Karpas-422 (cell line): ENCODE results near the gene NSUN5. TPM values are rescaled to one million over a fixed set of nuclear protein-coding genes. Genes with fewer than 3 reads are reported as not detected.
"Not testable (repeated sequence)": the region's sequence is repeated elsewhere in the genome, so short reads cannot be mapped to it uniquely, and the experiment has no call there.

Experiments
- DNase-seq: peaks from one replicate; pipeline ENCODE4 v3.0.0-alpha.2; 2015
- H2AFZ ChIP-seq: fragments of 200-600 bp; sonication (generic); 2 replicates; pipeline ENCODE4 v1.6.1; 2014; ENCODE audit warnings: antibody characterized with exemption, low read length, mixed read lengths
- H3K27ac ChIP-seq: fragments of 200-600 bp; sonication (generic); 2 replicates; pipeline ENCODE4 v1.5.1; 2014; ENCODE audit warnings: mild to moderate bottlenecking, low read length, moderate library complexity
- H3K27me3 ChIP-seq: fragments of 200-600 bp; sonication (generic); 2 replicates; pipeline ENCODE4 v1.6.1; 2014; ENCODE audit warnings: low read length, mixed read lengths
- H3K36me3 ChIP-seq: fragments of 200-600 bp; sonication (generic); 2 replicates; pipeline ENCODE4 v1.6.1; 2014; ENCODE audit warnings: low read length, mixed read lengths; ENCODE audit not compliant: insufficient read depth
- H3K4me1 ChIP-seq: fragments of 200-600 bp; sonication (generic); 2 replicates; pipeline ENCODE4 v1.6.1; 2014; ENCODE audit warnings: mild to moderate bottlenecking, low read length, mixed read lengths
- H3K4me2 ChIP-seq: fragments of 200-600 bp; sonication (generic); 2 replicates; pipeline ENCODE4 v1.6.1; 2014; ENCODE audit warnings: low read length, low read depth, mild to moderate bottlenecking; ENCODE audit not compliant: poor library complexity, severe bottlenecking
- H3K4me3 ChIP-seq: fragments of 200-600 bp; sonication (generic); 2 replicates; pipeline ENCODE4 v1.5.1; 2014; ENCODE audit warnings: mild to moderate bottlenecking, antibody characterized with exemption, low read length, mixed read lengths
- H3K79me2 ChIP-seq: fragments of 200-600 bp; sonication (generic); 2 replicates; pipeline ENCODE4 v1.6.1; 2014; ENCODE audit warnings: mild to moderate bottlenecking, low read length, mixed read lengths
- H3K9ac ChIP-seq: fragments of 200-600 bp; sonication (generic); 2 replicates; pipeline ENCODE4 v1.6.0; 2014; ENCODE audit warnings: low read length
- H3K9me2 ChIP-seq: fragments of 200-600 bp; sonication (generic), shearing (Covaris generic); replicated peaks from 2 replicates; pipeline ENCODE4 v1.6.0; 2014; ENCODE audit warnings: mild to moderate bottlenecking, low read length, moderate library complexity; ENCODE audit not compliant: insufficient read depth
- H3K9me3 ChIP-seq: fragments of 300-700, 200-600 bp; sonication (generic); 2 replicates; pipeline ENCODE4 v1.6.1; 2014; ENCODE audit warnings: low read length, mixed read lengths
- H4K20me1 ChIP-seq: fragments of 200-600 bp; sonication (generic); 2 replicates; pipeline ENCODE4 v1.6.1; 2014; ENCODE audit warnings: mild to moderate bottlenecking, antibody characterized with exemption, low read length, low read depth; ENCODE audit not compliant: insufficient read depth
- total RNA-seq: library from RNA; depleted of rRNA; stranded (reverse); fragments of >200 nt; shearing (Covaris generic); gene quantifications from 2 replicates; pipeline ENCODE4 v1.2.3, GENCODE V29; 2014; ENCODE audit warnings: low replicate concordance

The NSUN5 gene
- total RNA-seq, 1 experiment from 2014 or later, result 31.6 TPM

DNA sequence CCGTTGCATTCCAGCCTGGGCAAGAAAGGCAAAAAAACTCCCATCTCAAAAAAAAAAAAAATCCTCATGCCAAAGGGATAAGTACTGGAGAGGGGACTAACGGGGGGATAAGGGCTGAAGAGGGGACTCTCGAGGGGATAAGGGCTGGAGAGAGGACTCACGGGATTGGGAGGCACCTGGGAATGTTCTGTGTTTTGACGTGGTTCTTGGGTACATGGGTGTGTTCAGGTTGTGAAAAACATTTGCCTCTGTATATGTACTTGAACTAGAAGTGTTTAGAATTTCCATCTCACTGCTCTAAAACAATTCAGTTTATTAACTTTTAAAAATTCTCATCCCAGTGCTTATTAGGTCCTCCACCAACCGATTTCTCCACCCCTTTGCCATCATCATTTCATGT lies 23.8 kb upstream of the NSUN5 start:
- Histone ChIP-seq H3K9me3 (no peaks in the 10 kb centered on the region), H3K27ac (no peak overlapping the region), H3K9me2 (no peaks in the 10 kb centered on the region)

DNA sequence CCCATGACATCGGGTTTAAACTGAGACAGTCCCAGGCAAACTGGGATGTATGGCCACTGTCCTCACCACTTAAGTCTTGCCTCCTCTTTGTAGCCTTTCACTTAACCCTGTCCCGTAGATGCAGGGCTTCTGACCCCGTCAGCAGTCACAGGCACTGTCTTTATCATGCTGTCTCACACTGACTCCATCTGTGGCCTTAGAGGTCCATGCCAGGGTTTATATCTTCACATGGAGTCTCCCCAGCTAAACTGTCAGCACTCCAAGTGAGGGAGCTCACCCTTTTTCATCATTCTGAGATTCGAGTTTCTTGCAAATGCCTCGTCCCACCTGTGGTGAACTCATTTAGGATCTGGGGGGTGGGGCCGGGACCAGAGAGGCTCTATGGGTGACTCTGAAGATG lies 22.1 kb upstream of the NSUN5 start:
- Histone ChIP-seq H3K4me2 (no peak overlapping the region), H3K9me3 (no peaks in the 10 kb centered on the region), H3K79me2 (no peaks in the 10 kb centered on the region)

More for the DNA sequence above, 23.8 kb upstream of the NSUN5 start:
- Histone ChIP-seq H4K20me1 (no peaks in the 10 kb centered on the region), H3K4me2 (no peak overlapping the region), H3K9ac (no peak overlapping the region), H3K4me3 (no peak overlapping the region), H2AFZ (no peak overlapping the region), H3K36me3 (no peaks in the 10 kb centered on the region), H3K4me1 (no peaks in the 10 kb centered on the region), H3K79me2 (no peaks in the 10 kb centered on the region), H3K27me3 (no peaks in the 10 kb centered on the region)
- no peak for DNase-seq

DNA sequence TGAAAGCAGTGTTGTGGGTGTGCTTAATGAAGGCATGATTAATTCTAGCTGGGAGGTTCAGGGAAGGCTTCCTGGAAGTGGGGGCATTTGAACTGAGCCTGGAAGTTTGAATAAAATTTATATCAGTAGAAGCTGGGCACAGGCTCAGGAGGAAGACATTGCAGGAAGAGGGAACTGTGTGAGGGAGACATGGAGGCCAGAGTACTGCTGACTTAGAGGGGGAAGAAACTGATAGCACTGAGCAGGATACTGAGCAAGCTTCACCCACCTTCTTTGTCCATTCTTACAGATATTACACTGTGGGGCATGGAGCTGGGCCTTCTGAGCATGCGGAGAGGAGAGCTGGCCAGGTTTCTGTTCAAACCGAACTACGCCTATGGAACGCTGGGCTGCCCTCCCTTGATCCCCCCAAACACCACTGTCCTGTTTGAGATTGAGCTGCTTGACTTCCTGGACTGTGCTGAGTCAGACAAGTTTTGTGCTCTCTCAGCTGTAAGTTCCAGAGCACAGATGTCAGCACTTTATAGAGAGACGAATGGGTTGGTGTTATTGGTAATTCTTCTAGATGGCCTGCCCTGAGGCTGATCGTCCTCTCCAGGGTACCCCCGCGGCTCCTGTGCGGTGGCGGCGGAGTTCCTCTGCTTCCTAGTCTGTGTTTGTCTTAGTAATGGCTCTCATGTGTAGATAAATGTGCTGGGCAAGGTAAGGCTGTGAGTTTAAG lies 21.4 kb upstream of the NSUN5 start:
- H3K36me3 ChIP-seq, result no peaks in the 10 kb centered on the region
- DNase-seq, result no peak
- no peak overlapping the region for H3K4me2 ChIP-seq

More for the DNA sequence above, 22.1 kb upstream of the NSUN5 start:
- Histone ChIP-seq H3K36me3 (no peaks in the 10 kb centered on the region), H3K4me1 (no peaks in the 10 kb centered on the region), H3K27me3 (no peaks in the 10 kb centered on the region), H3K4me3 (no peak overlapping the region), H2AFZ (no peak overlapping the region), H3K9me2 (no peaks in the 10 kb centered on the region), H3K9ac (no peak overlapping the region), H3K27ac (no peak overlapping the region), H4K20me1 (no peaks in the 10 kb centered on the region)
- no peak for DNase-seq

DNA sequence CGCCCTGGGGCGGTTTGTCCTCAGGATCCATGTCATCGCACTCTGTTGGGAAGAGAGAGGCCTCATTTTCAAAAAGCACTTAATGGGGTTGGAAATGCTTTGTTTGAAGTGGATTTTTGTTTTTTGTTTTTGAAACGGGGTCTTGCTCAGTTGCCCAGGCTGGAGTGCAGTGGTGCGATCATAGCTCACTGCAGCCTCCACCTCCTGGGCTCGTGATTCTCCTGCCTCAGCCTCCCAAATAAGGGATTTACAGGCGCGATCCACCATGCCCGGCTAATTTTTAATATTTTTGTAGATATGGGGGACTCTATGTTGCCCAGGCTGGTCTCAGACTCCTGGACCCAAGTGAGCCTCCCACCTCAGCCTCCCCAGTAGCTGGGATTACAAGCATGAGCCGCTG lies 20.1 kb upstream of the NSUN5 start:
- Histone ChIP-seq H3K9ac (no peak overlapping the region), H3K9me3 (no peaks in the 10 kb centered on the region), H3K27me3 (no peaks in the 10 kb centered on the region), H3K4me1 (no peaks in the 10 kb centered on the region), H3K36me3 (no peaks in the 10 kb centered on the region), H2AFZ (no peak overlapping the region), H3K9me2 (no peaks in the 10 kb centered on the region), H4K20me1 (no peaks in the 10 kb centered on the region), H3K27ac (no peak overlapping the region), H3K4me3 (no peak overlapping the region), H3K79me2 (no peaks in the 10 kb centered on the region), H3K4me2 (no peak overlapping the region)
- no peak for DNase-seq

More for the DNA sequence above, 21.4 kb upstream of the NSUN5 start:
- H3K9me2 ChIP-seq, result no peaks in the 10 kb centered on the region
- no peak overlapping the region for H3K4me3 ChIP-seq
- no peaks in the 10 kb centered on the region for H3K79me2 ChIP-seq
- no peaks in the 10 kb centered on the region for H3K27me3 ChIP-seq
- no peaks in the 10 kb centered on the region for H3K4me1 ChIP-seq
- no peak overlapping the region for H2AFZ ChIP-seq
- no peak overlapping the region for H3K9ac ChIP-seq
- no peaks in the 10 kb centered on the region for H3K9me3 ChIP-seq
- no peaks in the 10 kb centered on the region for H4K20me1 ChIP-seq
- no peak overlapping the region for H3K27ac ChIP-seq

DNA sequence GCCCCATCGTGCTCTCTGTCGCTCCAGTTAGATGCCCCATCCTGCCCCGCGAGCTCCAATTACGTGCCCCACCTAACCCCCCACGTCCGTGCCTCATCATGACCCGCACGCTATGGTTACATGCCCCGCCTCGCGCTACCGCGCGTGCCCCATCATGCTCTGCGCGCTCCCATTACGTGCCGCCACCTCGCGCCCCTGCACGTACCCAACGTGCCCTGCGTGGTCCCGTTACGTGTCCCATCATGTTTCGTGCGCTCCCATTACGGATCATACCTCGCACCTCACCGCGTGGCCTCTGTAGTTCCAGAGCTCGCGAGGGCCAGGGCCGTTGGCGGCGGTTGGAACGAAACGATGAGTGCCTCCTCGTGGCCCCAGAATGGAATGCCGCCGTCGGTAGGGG lies 19.3 kb upstream of the NSUN5 start, which contains the start of the genes FKBP6 and TRIM50:
TSS of gene FKBP6 (plus strand) at position 240 of the 400 bp plus-strand sequence. CDS start 268 bp downstream, outside the sequence.
TSS of gene TRIM50 (minus strand) at position 161 of the 400 bp plus-strand sequence. CDS start 3,295 bp downstream, outside the sequence.
- H3K4me1 ChIP-seq, H3K4me2 ChIP-seq, H2AFZ ChIP-seq, H3K27me3 ChIP-seq, H3K4me3 ChIP-seq, H3K9me3 ChIP-seq, H3K79me2 ChIP-seq, DNase-seq, H3K27ac ChIP-seq, H3K36me3 ChIP-seq, H4K20me1 ChIP-seq, H3K9me2 ChIP-seq, H3K9ac ChIP-seq: not testable (repeated sequence)

DNA sequence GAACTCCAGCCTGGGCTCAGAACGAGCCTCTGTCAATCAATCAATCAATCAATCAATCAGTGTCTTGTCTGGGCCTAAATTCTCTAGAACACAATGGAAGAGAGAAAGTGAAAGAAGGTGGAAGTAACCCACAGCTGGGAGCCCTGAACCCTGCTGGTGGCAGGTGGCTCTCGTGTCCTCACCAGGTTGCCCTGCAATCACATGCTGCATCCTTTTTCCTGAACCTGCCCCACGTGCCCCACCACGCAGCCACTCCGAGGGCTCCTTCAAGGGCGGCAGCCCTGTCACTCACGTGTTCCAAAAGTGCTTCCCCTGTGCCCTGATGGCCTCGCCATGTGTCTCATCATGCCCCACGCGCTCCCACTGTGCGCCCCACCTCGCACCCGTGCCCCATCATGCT lies 18.8 kb upstream of the NSUN5 start:
- H3K4me2 ChIP-seq, H3K9ac ChIP-seq, H3K4me1 ChIP-seq, DNase-seq, H3K9me2 ChIP-seq, H3K9me3 ChIP-seq, H4K20me1 ChIP-seq, H3K27ac ChIP-seq, H2AFZ ChIP-seq, H3K27me3 ChIP-seq, H3K4me3 ChIP-seq, H3K79me2 ChIP-seq, H3K36me3 ChIP-seq: not testable (repeated sequence)

DNA sequence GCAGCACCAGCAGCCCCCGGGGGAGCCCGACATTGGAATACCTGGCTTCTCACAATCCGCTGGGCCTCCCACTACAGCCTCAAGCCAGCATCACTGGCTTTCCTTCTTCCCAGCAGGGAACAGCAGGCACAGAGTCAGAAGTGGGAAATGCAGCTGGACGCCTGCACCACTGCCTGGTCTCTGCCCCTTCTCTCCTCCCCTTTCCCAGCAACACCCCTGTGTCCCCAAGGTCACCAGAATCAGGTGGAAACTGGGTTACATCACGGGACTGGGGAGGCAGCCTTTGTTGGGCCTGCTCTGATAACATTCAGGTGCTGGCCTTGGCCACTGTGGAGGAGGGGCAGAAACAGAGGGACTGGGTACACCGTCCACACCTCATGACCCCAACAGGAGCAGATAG lies 16.8 kb upstream of the NSUN5 start:
- H3K79me2 ChIP-seq, H3K9ac ChIP-seq, H3K27ac ChIP-seq, H3K4me2 ChIP-seq, H3K9me2 ChIP-seq, H3K4me1 ChIP-seq, H3K36me3 ChIP-seq, H3K4me3 ChIP-seq, H2AFZ ChIP-seq, H4K20me1 ChIP-seq, H3K9me3 ChIP-seq, H3K27me3 ChIP-seq, DNase-seq: not testable (repeated sequence)

DNA sequence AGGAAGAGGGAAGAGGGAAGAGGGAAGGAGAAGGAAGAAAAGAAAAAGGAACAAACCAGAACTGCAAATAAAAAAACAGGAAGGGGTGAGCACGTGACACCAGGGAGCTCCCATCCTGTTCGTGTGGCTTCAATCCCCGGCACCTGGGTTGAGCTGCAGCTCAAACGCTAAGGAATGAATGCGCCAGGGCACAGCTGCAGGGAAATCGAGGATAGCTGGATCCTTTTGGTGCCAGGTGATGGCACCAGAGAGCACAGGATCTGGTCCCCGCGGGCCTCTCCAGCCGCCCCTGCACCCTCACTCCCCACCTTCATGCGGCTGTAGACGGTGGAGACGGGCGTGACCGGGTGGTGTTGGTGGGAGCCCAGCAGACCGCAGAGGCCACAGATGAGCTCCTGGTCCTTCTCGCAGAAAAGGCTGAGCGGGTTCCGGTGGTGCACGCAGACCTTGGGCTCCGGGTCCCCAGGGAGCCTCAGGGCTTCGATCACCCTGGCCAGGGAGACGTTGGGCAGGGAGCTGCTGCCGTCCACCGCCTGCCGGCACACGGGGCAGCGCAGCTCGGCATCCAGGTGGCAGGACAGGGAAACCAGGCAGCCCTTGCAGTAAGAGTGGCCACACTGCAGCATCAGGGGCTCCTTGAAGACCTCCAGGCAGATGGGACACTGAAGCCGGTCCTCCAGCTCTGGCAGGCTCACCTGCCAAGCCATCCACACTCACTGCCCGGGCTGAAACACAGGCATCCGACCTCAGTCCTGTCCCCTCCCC lies 15.6 kb upstream of the NSUN5 start:
- H3K4me2 ChIP-seq, H3K27ac ChIP-seq, H3K36me3 ChIP-seq, H3K27me3 ChIP-seq, H3K4me3 ChIP-seq, H4K20me1 ChIP-seq, H3K9me2 ChIP-seq, H3K9ac ChIP-seq, H3K79me2 ChIP-seq, H3K4me1 ChIP-seq, H2AFZ ChIP-seq, H3K9me3 ChIP-seq: not testable (repeated sequence)
- DNase-seq, result peak; percentile 60
